Thymus (tissue), 11 donors: ENCODE data around the gene OPN3. TPM values are rescaled to one million over a fixed set of nuclear protein-coding genes. Genes with fewer than 3 reads are reported as not detected.

Experiments
- DNase-seq, 9 donors: peaks; one replicate each; pipeline ENCODE4 v3.0.0-alpha.2; 2013; ENCODE audit warnings: low spot score in 9 of 9, low read depth in 6 of 9, missing footprints in 1 of 9
- H3K27ac ChIP-seq, 2 donors: one replicate each; pipeline ENCODE4 v1.5.1; 2013; ENCODE audit warnings: control low read depth in 1 of 2, low read depth in 1 of 2, low read length in 1 of 2, mild to moderate bottlenecking in 1 of 2, moderate library complexity in 1 of 2
- H3K27me3 ChIP-seq, 2 donors: one replicate each; pipeline ENCODE4 v1.5.1; 2013; ENCODE audit warnings: low read length in 1 of 2; ENCODE audit not compliant: control insufficient read depth in 2 of 2, insufficient read depth in 1 of 2
- H3K36me3 ChIP-seq, 2 donors: one replicate each; pipeline ENCODE4 v1.5.1; 2013; ENCODE audit warnings: low read length in 1 of 2, mild to moderate bottlenecking in 1 of 2, moderate library complexity in 1 of 2; ENCODE audit not compliant: control insufficient read depth in 2 of 2, insufficient read depth in 2 of 2
- H3K4me1 ChIP-seq, 2 donors: one replicate each; pipeline ENCODE4 v1.5.1; 2013; ENCODE audit warnings: low read length in 2 of 2; ENCODE audit not compliant: control insufficient read depth in 2 of 2, insufficient read depth in 2 of 2
- H3K4me3 ChIP-seq, 2 donors: one replicate each; pipeline ENCODE4 v1.5.1; 2013; ENCODE audit warnings: low read length in 2 of 2, control low read depth in 1 of 2, mild to moderate bottlenecking in 1 of 2
- H3K9me3 ChIP-seq, 2 donors: one replicate each; pipeline ENCODE4 v1.5.1; 2013; ENCODE audit warnings: low read length in 1 of 2, mild to moderate bottlenecking in 1 of 2; ENCODE audit not compliant: control insufficient read depth in 2 of 2, insufficient read depth in 1 of 2
- WGBS: extraction: QIAGEN DNeasy Blood & Tissue Kit; methylation state at CpG from one replicate; pipeline ENCODE4 v1.1.7; 2013; 5-methylcytosine and 5-hydroxymethylcytosine counted together
- polyA plus RNA-seq: library from polyadenylated mRNA; stranded (reverse); fragments of 200-250 nt; gene quantifications from one replicate; pipeline ENCODE4 v1.2.3, GENCODE V29; 2013
- total RNA-seq: library from RNA; stranded (reverse); fragments of 120-200 nt; gene quantifications from one replicate; pipeline ENCODE4 v1.2.4, GENCODE V29; 2013
- donor health status: healthy.

The OPN3 gene
- total and polyA plus RNA-seq, 2 donors = 15.5 to 17.7 TPM

GRCh38 chr1:241591736-241592135 is 48.4 kb downstream of the OPN3 start:
- DNase-seq = no peak
- Histone ChIP-seq H3K27me3 (no peaks in the 10 kb centered on the region), H3K4me1 (no peaks in the 10 kb centered on the region), H3K4me3 (no peak overlapping the region), H3K36me3 (no peaks in the 10 kb centered on the region), H3K9me3 (no peaks in the 10 kb centered on the region), H3K27ac (no peak overlapping the region)
- 97% methylated on average over 5 of the region's 5 CpGs for WGBS

GRCh38 chr1:241591317-241591716 is 48.9 kb downstream of the OPN3 start:
- H3K4me1 ChIP-seq = no peaks in the 10 kb centered on the region
- H3K27ac ChIP-seq = no peak overlapping the region
- no peak for DNase-seq
- no peaks in the 10 kb centered on the region for H3K9me3 ChIP-seq
- H3K4me3 ChIP-seq = no peak overlapping the region
- no peaks in the 10 kb centered on the region for H3K36me3 ChIP-seq
- H3K27me3 ChIP-seq = no peaks in the 10 kb centered on the region

DNA sequence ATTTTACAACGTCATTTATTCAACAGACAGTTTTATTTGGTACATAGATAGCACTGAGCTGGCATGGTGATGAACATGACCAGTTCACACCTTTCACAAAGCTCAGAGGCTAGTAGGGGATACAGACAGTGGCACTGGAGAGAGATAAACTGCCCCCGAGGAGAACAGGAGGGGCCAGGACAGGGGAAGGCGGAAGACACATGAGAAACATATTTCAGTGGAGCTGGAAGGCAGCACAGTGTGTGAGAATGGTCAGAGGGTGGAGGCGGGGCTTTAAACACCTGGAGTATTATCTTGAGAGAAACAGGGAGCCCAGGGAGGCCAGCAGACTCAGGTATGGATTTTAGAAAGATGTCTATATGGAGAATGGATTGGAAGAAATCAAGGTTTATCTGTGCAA is 49.5 kb downstream of the OPN3 start:
- H3K9me3 ChIP-seq = no peaks in the 10 kb centered on the region
- H3K4me3 ChIP-seq = no peak overlapping the region
- WGBS = 94% methylated on average over 4 of the region's 4 CpGs
- H3K27ac ChIP-seq = no peak overlapping the region
- no peaks in the 10 kb centered on the region for H3K4me1 ChIP-seq
- H3K27me3 ChIP-seq = no peaks in the 10 kb centered on the region
- no peaks in the 10 kb centered on the region for H3K36me3 ChIP-seq
- DNase-seq = no peak

- Histone ChIP-seq H3K27me3 (no peaks in the 10 kb centered on the region), H3K4me3 (no peak overlapping the region), H3K27ac (no peak overlapping the region), H3K9me3 (no peaks in the 10 kb centered on the region), H3K4me1 (no peaks in the 10 kb centered on the region), H3K36me3 (no peaks in the 10 kb centered on the region)
- no peak for DNase-seq
- 95% methylated on average over 7 of the region's 7 CpGs for WGBS
Measured at GRCh38 chr1:241589521-241589920, 50.6 kb downstream of the OPN3 start.

GRCh38 chr1:241586905-241587512 is 53.2 kb downstream of the OPN3 start:
- H3K27ac ChIP-seq = no peak overlapping the region
- H3K9me3 ChIP-seq = no peaks in the 10 kb centered on the region
- DNase-seq = no peak
- H3K4me1 ChIP-seq = no peaks in the 10 kb centered on the region
- H3K4me3 ChIP-seq = no peak overlapping the region
- no peaks in the 10 kb centered on the region for H3K27me3 ChIP-seq
- 95% methylated on average over 14 of the region's 14 CpGs for WGBS
- H3K36me3 ChIP-seq = no peaks in the 10 kb centered on the region

DNA sequence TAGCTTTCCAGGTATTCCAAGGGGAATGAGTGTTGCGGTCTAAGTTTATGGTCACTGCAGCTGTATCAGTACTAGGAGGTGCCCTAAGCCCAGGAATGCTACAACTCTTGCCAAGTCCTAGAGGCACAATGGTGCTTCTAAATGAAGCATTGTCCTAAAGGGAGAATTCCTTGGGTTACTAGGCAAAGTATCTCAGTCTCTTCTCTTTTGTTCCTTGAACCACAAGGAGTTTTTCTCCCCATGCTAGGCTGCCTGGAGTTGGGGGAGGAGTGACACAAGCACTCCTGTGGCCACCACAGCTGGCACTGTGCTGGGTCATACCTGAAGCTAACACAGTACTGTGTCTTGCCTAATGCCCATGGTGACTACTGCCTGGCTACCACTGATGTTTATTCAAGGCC is 57.2 kb downstream of the OPN3 start:
- no peaks in the 10 kb centered on the region for H3K4me1 ChIP-seq
- WGBS = 100% methylated on average over 1 of the region's 1 CpG
- H3K27ac ChIP-seq = no peak overlapping the region
- H3K36me3 ChIP-seq = no peaks in the 10 kb centered on the region
- no peak for DNase-seq
- no peaks in the 10 kb centered on the region for H3K9me3 ChIP-seq
- H3K4me3 ChIP-seq = no peak overlapping the region
- H3K27me3 ChIP-seq = no peaks in the 10 kb centered on the region

- Histone ChIP-seq H3K27ac (no peak overlapping the region), H3K36me3 (no peaks in the 10 kb centered on the region), H3K27me3 (no peaks in the 10 kb centered on the region), H3K4me1 (no peaks in the 10 kb centered on the region), H3K4me3 (no peak overlapping the region), H3K9me3 (no peaks in the 10 kb centered on the region)
- no peak for DNase-seq
- WGBS = 88% methylated on average over 4 of the region's 4 CpGs
Measured at GRCh38 chr1:241579434-241579833, 60.7 kb downstream of the OPN3 start.

- no peaks in the 10 kb centered on the region for H3K36me3 ChIP-seq
- H3K27me3 ChIP-seq = no peaks in the 10 kb centered on the region
- no peak overlapping the region for H3K4me3 ChIP-seq
- no peaks in the 10 kb centered on the region for H3K4me1 ChIP-seq
- DNase-seq = no peak
- H3K9me3 ChIP-seq = no peaks in the 10 kb centered on the region
- H3K27ac ChIP-seq = no peak overlapping the region
Measured at GRCh38 chr1:241574154-241574553, 66.0 kb downstream of the OPN3 start.

DNA sequence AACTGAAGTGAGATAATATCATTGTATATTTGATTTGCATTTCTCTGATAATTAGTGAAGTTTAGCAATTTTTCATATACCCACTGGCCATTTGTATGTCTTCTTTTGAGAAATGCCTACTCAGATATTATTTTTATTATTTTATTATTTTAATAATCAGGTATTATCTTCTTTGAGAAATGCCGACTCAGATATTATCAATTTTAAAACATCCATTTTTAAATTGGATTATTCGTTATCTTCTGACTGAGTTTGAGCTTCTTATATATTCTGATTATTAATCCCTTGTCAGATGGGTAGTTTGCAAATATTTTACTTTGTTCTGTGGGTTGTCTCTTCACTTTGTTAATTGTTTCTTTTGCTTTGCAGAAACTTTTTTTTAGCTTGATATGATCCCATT is 70.3 kb downstream of the OPN3 start:
- WGBS = 99% methylated on average over 2 of the region's 2 CpGs

DNA sequence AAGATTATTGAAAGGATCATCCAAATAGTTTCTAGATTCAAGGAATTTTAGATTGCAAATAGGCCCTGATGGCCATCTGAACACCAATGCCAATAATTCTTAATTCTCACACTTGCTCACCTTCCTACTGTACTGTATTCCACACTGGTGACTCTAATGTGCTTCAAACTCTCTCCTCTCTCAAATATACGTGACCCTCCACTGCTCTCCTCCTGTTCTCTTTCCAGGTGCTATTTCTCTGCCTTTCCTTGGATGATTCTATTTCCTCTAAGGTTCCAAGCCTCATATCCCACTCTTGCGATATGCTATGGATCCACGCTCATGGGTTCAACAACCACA is 79.4 kb downstream of the OPN3 start:
- H3K36me3 ChIP-seq = no peaks in the 10 kb centered on the region
- no peaks in the 10 kb centered on the region for H3K9me3 ChIP-seq
- 98% methylated on average over 3 of the region's 3 CpGs for WGBS
- no peak overlapping the region for H3K4me3 ChIP-seq
- no peak for DNase-seq
- no peaks in the 10 kb centered on the region for H3K4me1 ChIP-seq
- H3K27me3 ChIP-seq = no peaks in the 10 kb centered on the region
- no peak overlapping the region for H3K27ac ChIP-seq

More for the DNA sequence above, 70.3 kb downstream of the OPN3 start:
- DNase-seq = no peak
- Histone ChIP-seq H3K9me3 (no peaks in the 10 kb centered on the region), H3K4me3 (no peak overlapping the region), H3K27me3 (no peaks in the 10 kb centered on the region), H3K27ac (no peak overlapping the region), H3K4me1 (no peaks in the 10 kb centered on the region), H3K36me3 (no peaks in the 10 kb centered on the region)
